Uterus (tissue), 4 donors: ENCODE measurements around the gene NLGN1. TPM values are rescaled to one million over a fixed set of nuclear protein-coding genes. Genes with fewer than 3 reads are reported as not detected.

Experiments
- DNase-seq, 2 donors: peaks; one replicate each; pipeline ENCODE4 v3.0.0-alpha.2; 2019 to 2020
- H3K27ac ChIP-seq, 2 donors: fragments of 200-600 bp; sonication (generic); 1 replicate in 1 of 2; 2 replicates in 1 of 2; pipeline ENCODE4 v1.5.1; 2016 to 2018
- H3K27me3 ChIP-seq, 2 donors: fragments of 200-600 bp; sonication (generic); one replicate each; pipeline ENCODE4 v1.5.1; 2018 to 2019; ENCODE audit warnings: control low read depth in 1 of 2
- H3K36me3 ChIP-seq, 2 donors: fragments of 200-600 bp; sonication (generic); one replicate each; pipeline ENCODE4 v1.5.1; 2019; ENCODE audit warnings: control low read depth in 1 of 2
- H3K4me1 ChIP-seq, 2 donors: fragments of 200-600 bp; sonication (generic); one replicate each; pipeline ENCODE4 v1.5.1; 2018 to 2019; ENCODE audit warnings: control low read depth in 1 of 2
- H3K4me3 ChIP-seq, 2 donors: fragments of 200-600 bp; sonication (generic); 1 replicate in 1 of 2; 2 replicates in 1 of 2; pipeline ENCODE4 v1.5.1; 2018 to 2019; ENCODE audit warnings: mild to moderate bottlenecking in 1 of 2
- H3K9me3 ChIP-seq, 2 donors: fragments of 200-600 bp; sonication (generic); one replicate each; pipeline ENCODE4 v1.5.1; 2019; ENCODE audit warnings: control low read depth in 1 of 2
- CTCF ChIP-seq, 4 experiments: fragments of 200-600 bp in 2 of 4; fragments of 450-650 bp in 2 of 4; sonication (generic) in 2 of 4; IDR thresholded peaks; one replicate each; pipeline ENCODE4 v1.5.1; 2016 to 2019; ENCODE audit warnings: antibody characterized with exemption in 4 of 4, mild to moderate bottlenecking in 2 of 4, moderate library complexity in 1 of 4
- POLR2A ChIP-seq, 2 donors: fragments of 450-650 bp; IDR thresholded peaks; one replicate each; pipeline ENCODE4 v1.6.1; 2016; ENCODE audit warnings: antibody characterized with exemption in 2 of 2, mild to moderate bottlenecking in 1 of 2, moderate library complexity in 1 of 2
- intact Hi-C: fragments of 100-400 bp; cut with DNase I; formaldehyde crosslinking; loops from one replicate; pipeline ENCODE4 v1.15.1; 2023; ENCODE audit warnings: low total_unique reads
- total RNA-seq, 4 donors: library from RNA; depleted of rRNA in 3 of 4; stranded (reverse); fragments of >200 nt in 3 of 4; gene quantifications; one replicate each; pipeline versions ENCODE4 v1.1.0 to v1.2.4, GENCODE V29; 2014 to 2023
- donor health status: DM: yes; HTN: yes; CAD: no.

NLGN1 gene
- total RNA-seq, 4 donors from 2014 or later = 3.6 to 44.8 (median 9.8) TPM

DNA sequence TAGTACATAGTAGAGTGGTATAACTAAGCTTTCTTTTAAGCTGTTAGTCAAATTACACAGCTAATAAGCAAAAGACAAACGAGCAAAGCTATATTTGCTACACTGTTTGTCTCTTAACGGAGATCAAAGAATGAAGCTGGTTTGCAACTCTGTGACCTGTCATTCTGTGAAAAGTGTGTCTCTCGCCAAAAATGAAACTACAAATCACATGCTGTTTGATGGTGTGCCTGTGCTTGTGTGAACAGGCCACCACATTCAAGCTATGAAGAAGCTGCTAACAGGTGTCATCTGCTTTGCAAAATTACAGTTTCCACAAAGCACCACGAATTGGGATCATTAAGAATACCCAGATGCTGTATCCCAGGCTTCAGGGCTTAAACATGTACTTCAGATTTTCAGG, 793.8 kb downstream of the NLGN1 start:
- Histone ChIP-seq H3K4me3 (no peak overlapping the region), H3K4me1 (no peaks in the 10 kb centered on the region), H3K9me3 (no peaks in the 10 kb centered on the region), H3K27ac (no peak overlapping the region), H3K36me3 (no peaks in the 10 kb centered on the region), H3K27me3 (no peaks in the 10 kb centered on the region)
- no peak for DNase-seq
- intact Hi-C loops = no loop called here
- TF ChIP-seq CTCF (IDR thresholded peaks at IDR 0.05) (no peak), POLR2A (IDR thresholded peaks at IDR 0.05) (no peak)

DNA sequence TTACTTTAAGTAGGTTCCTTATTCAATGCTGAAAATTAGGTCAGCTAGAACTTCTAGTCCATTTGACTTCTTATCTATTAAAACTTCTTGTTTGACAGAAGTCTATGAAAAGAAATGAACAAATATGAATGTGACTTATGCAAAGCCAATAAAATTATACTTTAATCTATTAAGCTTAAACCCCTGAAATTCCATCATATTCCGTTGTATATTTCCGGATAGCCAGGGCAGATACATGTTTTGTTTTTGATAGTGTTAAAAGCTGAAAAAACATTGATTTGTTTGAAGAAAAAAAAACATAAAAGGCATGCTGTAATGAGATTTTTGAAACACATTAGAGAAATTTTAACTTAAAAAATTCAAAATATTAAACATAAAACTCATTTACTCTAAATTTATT, 794.4 kb downstream of the NLGN1 start:
- Histone ChIP-seq H3K36me3 (no peaks in the 10 kb centered on the region), H3K4me1 (no peaks in the 10 kb centered on the region), H3K9me3 (no peaks in the 10 kb centered on the region), H3K27ac (no peak overlapping the region), H3K27me3 (no peaks in the 10 kb centered on the region), H3K4me3 (no peak overlapping the region)
- TF ChIP-seq POLR2A (IDR thresholded peaks at IDR 0.05) = no peak
- TF ChIP-seq CTCF (IDR thresholded peaks at IDR 0.05) = no peak
- no peak for DNase-seq
- intact Hi-C loops = no loop called here

DNA sequence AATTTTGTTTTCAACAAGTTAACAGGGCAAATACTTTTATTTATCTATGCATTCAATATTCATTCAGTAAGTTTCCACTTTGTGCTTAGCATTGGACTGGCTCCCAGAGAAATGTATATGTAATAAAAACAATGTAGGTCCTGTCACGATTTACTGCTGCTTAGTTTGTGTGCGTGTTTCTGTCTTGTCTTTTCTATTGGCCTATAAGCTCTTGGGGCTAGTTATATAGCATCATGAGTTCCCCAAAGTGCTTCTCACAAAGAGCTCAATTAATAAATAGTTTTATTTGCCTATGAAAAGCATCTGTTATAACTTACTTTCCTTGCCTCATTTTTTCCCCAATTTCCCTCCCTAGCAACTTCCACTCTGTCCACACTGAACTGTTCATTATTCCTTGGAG, 794.9 kb downstream of the NLGN1 start:
- no peaks in the 10 kb centered on the region for H3K4me1 ChIP-seq
- TF ChIP-seq CTCF (IDR thresholded peaks at IDR 0.05) (no peak), POLR2A (IDR thresholded peaks at IDR 0.05) (no peak)
- no peaks in the 10 kb centered on the region for H3K9me3 ChIP-seq
- H3K27me3 ChIP-seq = no peaks in the 10 kb centered on the region
- DNase-seq = no peak
- no peaks in the 10 kb centered on the region for H3K36me3 ChIP-seq
- intact Hi-C loops = no loop called here
- H3K27ac ChIP-seq = no peak overlapping the region
- no peak overlapping the region for H3K4me3 ChIP-seq

- Histone ChIP-seq H3K36me3 (no peaks in the 10 kb centered on the region), H3K27ac (no peak overlapping the region), H3K9me3 (no peaks in the 10 kb centered on the region), H3K27me3 (no peaks in the 10 kb centered on the region), H3K4me3 (no peak overlapping the region), H3K4me1 (no peaks in the 10 kb centered on the region)
- TF ChIP-seq POLR2A (IDR thresholded peaks at IDR 0.05) (no peak), CTCF (IDR thresholded peaks at IDR 0.05) (no peak)
- intact Hi-C loops = no loop called here
- no peak for DNase-seq
These were observed 796.1 kb downstream of the NLGN1 start for GRCh38 chr3:174193604-174194003.

DNA sequence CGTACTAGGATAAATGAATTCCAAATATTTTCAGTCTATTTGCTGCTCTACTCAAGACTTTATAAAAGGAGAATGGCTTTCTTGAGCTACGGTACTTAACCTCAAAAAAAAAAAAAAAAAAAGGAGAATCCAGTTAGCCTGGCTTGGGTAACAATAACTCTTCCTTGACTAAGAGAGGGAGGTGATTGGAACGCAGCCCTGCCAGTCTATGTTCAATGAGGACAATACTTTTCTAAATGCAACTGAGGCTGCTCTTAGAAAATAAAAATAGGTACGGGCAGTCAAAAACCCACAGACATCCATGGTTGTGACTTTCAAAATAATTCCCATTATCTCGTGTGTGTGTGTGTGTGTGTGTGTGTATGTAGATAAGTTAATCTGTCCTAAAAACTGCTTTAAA, 799.9 kb downstream of the NLGN1 start:
- TF ChIP-seq POLR2A (IDR thresholded peaks at IDR 0.05) (no peak), CTCF (IDR thresholded peaks at IDR 0.05) (no peak)
- Histone ChIP-seq H3K27me3 (no peaks in the 10 kb centered on the region), H3K36me3 (no peaks in the 10 kb centered on the region), H3K27ac (no peak overlapping the region), H3K4me1 (no peaks in the 10 kb centered on the region), H3K4me3 (no peak overlapping the region), H3K9me3 (no peaks in the 10 kb centered on the region)
- intact Hi-C loops = no loop called here
- DNase-seq = no peak
